MM.1S (cell line): ENCODE data around the gene SPECC1L.

Experiments
- CTCF ChIP-seq: fragments of 300-600 bp; sonication (generic); IDR thresholded peaks from 2 replicates; pipeline ENCODE4 v1.5.1; 2016; ENCODE audit warnings: antibody characterized with exemption, low read length, mixed read lengths
- EZH2 ChIP-seq: fragments of 300-600 bp; sonication (generic); optimal IDR thresholded peaks from 2 replicates; pipeline ENCODE3; 2017; ENCODE audit warnings: low read depth, mild to moderate bottlenecking, antibody characterized with exemption, low read length, mixed read lengths
- EZH2phosphoT487 ChIP-seq: fragments of 300-600 bp; sonication (generic); IDR thresholded peaks from 2 replicates; pipeline ENCODE4 v1.6.1; 2018; ENCODE audit warnings: antibody characterized with exemption, low read length

DNA sequence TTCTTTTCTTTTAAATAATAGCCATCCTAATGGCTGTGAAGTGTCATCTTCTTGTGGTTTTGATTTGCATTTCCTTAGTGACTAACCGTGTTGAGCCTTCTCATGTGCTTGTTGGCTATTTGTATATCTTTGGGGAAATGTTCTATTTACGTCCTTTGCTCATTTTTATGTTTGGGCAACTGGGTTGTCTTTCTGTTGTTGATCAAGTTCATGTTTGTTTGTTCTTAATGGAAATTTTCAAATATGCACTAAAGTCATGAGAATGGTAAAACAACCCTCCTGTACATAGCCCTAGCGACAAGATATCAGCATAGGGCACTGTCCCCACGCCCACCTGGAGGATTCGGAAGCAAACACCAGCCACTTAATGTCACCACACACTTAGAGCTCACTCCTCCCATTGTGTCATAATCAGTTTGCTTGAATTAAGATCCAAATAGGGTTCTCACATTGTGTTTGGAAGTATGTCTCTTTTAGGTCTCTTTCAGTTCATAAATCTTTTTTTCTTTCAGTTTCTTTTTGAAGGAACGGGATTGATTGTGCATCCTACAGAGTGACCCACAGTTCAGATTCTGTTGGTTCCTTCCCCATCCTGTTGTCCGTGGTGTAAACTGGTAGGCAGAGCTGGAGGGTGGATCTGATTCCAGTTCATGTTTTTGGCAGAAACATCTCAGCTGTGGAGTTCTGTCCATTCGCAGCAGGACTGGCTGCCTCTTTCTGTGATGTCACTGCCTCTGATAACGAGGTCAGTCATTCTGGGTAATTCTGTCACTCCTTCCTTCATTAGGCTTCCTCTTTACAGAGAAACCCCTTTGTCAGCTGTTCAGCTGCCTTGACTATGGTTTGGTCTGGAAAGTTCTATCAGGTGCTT lies 130.3 kb downstream of the SPECC1L start:
- no peak for TF ChIP-seq CTCF
- TF ChIP-seq EZH2phosphoT487: no peak
- no peak for TF ChIP-seq EZH2
